Mucosa of stomach (tissue), 1 donor: ENCODE data around the gene ISYNA1.
A peak's percentile ranks its signal among the peaks of the same experiment; 100 is the strongest.

ENCODE experiments used
- H3K27me3 ChIP-seq: one replicate; pipeline ENCODE4 v1.7.0; 2013; ENCODE audit warnings: mild to moderate bottlenecking, low read length; ENCODE audit not compliant: control insufficient read depth, insufficient read depth
- H3K36me3 ChIP-seq: one replicate; pipeline ENCODE4 v1.7.0; 2013; ENCODE audit warnings: low read length; ENCODE audit not compliant: control insufficient read depth, insufficient read depth
- H3K4me1 ChIP-seq: one replicate; pipeline ENCODE4 v1.7.0; 2013; ENCODE audit warnings: mild to moderate bottlenecking, low read length; ENCODE audit not compliant: control insufficient read depth, insufficient read depth
- H3K4me3 ChIP-seq: one replicate; pipeline ENCODE4 v1.7.0; 2013; ENCODE audit warnings: low read length
- H3K9ac ChIP-seq: one replicate; pipeline ENCODE4 v1.7.0; 2013; ENCODE audit warnings: mild to moderate bottlenecking, low read length, moderate library complexity
- H3K9me3 ChIP-seq: one replicate; pipeline ENCODE4 v1.7.0; 2013; ENCODE audit warnings: mild to moderate bottlenecking, low read length, moderate library complexity; ENCODE audit not compliant: control insufficient read depth
- donor health status: Pancreatic carcinoma.

Gene ISYNA1

DNA sequence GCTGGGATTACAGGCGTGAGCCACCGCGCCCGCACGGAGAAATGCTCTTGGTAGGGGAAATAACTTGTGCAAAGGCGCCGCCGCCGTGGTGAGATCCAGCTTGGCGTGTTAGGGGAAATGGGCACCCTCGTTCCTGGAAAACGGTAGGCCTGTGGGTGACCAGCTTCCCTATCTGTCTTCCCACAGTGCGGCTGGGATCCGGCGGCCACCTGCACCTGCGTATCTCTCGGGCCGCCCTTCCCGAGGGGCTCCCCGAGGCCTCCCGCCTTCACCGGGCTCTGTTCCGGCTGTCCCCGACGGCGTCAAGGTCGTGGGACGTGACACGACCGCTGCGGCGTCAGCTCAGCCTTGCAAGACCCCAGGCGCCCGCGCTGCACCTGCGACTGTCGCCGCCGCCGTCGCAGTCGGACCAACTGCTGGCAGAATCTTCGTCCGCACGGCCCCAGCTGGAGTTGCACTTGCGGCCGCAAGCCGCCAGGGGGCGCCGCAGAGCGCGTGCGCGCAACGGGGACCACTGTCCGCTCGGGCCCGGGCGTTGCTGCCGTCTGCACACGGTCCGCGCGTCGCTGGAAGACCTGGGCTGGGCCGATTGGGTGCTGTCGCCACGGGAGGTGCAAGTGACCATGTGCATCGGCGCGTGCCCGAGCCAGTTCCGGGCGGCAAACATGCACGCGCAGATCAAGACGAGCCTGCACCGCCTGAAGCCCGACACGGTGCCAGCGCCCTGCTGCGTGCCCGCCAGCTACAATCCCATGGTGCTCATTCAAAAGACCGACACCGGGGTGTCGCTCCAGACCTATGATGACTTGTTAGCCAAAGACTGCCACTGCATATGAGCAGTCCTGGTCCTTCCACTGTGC, 49.6 kb downstream of the ISYNA1 start:
- H3K4me3 ChIP-seq = no peak overlapping the region
- no peaks in the 10 kb centered on the region for H3K27me3 ChIP-seq
- peaks cover 52% of the 10 kb centered on the region for H3K4me1 ChIP-seq
- no peaks in the 10 kb centered on the region for H3K9me3 ChIP-seq
- no peaks in the 10 kb centered on the region for H3K36me3 ChIP-seq
- peak overlapping the region; percentile 83 for H3K9ac ChIP-seq

DNA sequence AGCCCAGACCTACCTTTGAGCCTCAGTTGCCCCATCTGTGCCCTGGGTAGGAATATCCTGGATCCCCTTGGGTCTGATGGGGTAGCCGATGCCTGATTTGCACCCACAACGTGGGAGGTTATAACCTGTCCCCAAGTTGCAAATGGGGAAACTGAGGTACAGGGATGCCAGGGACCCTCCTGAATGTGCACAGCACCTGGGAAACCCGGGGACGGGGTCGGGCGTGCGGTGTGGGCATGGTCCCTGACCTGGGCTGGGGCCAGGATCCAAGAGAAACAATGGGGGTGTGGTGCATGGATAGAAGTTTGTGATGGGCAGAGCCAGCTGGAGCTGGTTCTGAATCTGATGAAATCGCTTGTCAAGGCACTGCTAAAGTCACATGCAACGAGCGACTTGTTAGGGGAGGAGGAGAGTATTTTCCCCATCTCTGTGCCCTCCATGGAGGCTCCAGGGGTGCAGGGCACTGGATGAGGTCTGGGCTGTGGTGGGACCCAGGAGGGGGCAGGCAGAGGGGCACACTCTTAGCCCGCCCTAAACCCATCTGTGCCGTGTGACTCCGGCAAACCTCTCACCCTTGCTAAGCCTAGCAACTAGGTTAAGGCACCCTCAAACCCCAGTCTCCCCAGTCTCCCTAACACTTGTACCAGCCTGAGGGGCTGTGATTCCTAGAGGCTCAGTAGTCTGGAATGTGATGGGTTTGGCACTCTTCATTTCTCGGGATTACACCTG, 51.2 kb downstream of the ISYNA1 start:
- no peaks in the 10 kb centered on the region for H3K36me3 ChIP-seq
- H3K9me3 ChIP-seq = no peaks in the 10 kb centered on the region
- H3K9ac ChIP-seq = peak overlapping the region; percentile 83
- peaks cover 37% of the 10 kb centered on the region for H3K4me1 ChIP-seq
- no peaks in the 10 kb centered on the region for H3K27me3 ChIP-seq
- peak overlapping the region; percentile 86 for H3K4me3 ChIP-seq

DNA sequence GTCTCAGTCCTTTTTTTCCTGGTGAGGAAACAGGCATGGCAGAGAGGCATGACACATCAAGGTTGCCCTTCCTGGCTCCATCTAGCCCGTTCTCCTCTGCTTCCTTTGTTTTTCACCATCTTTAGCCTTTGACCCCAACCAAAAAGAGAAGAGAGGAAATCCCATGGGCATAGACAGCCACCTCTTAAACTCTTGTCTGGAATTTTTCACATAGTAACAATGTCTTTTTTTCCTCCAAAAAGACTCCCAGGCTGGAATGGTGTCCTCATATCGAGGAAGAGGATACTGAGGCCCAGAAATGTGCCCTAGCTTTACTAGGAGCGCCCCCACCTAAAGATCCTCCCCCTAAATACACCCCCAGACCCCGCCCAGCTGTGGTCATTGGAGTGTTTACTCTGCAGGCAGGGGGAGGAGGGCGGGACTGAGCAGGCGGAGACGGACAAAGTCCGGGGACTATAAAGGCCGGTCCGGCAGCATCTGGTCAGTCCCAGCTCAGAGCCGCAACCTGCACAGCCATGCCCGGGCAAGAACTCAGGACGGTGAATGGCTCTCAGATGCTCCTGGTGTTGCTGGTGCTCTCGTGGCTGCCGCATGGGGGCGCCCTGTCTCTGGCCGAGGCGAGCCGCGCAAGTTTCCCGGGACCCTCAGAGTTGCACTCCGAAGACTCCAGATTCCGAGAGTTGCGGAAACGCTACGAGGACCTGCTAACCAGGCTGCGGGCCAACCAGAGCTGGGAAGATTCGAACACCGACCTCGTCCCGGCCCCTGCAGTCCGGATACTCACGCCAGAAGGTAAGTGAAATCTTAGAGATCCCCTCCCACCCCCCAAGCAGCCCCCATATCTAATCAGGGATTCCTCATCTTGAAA, 52.0 kb downstream of the ISYNA1 start, which contains the start of gene GDF15:
TSS of gene GDF15 (plus strand) at position 484 of the 868 bp plus-strand sequence. CDS start at position 516, 32 bp downstream.
- Histone ChIP-seq H3K27me3 (no peaks in the 10 kb centered on the region), H3K36me3 (no peaks in the 10 kb centered on the region), H3K9ac (peak within 1 kb of the TSS; percentile 83), H3K4me1 (peaks cover 39% of the 10 kb centered on the region), H3K9me3 (no peaks in the 10 kb centered on the region), H3K4me3 (peak within 1 kb of the TSS; percentile 86)

DNA sequence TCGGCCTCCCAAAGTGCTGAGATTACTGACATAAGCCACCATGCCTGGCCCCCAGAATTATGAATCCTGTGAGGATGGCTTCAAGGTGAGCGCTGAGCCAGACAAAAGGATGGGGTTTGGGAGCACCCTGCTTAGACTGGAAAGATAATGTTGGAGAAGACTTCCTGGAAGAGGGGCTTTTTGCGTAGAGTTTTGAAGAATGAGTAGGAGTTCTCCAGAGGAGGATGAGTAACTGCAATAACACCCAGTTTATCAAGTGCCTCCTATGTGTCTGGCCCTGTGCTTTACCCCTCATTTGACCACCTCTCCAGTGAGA, 52.6 kb downstream of the ISYNA1 start:
- Histone ChIP-seq H3K27me3 (no peaks in the 10 kb centered on the region), H3K9ac (no peak overlapping the region), H3K4me1 (peaks cover 45% of the 10 kb centered on the region), H3K36me3 (no peaks in the 10 kb centered on the region), H3K9me3 (no peaks in the 10 kb centered on the region), H3K4me3 (no peak overlapping the region)

GRCh38 chr19:18384775-18385174, 53.2 kb downstream of the ISYNA1 start:
- H3K4me1 ChIP-seq = peaks cover 50% of the 10 kb centered on the region
- no peak overlapping the region for H3K4me3 ChIP-seq
- H3K9ac ChIP-seq = no peak overlapping the region
- no peaks in the 10 kb centered on the region for H3K9me3 ChIP-seq
- no peaks in the 10 kb centered on the region for H3K36me3 ChIP-seq
- no peaks in the 10 kb centered on the region for H3K27me3 ChIP-seq
